Measurements from ENCODE around the gene MYCBPAP. TPM values are rescaled to one million over a fixed set of nuclear protein-coding genes. Genes with fewer than 3 reads are reported as not detected.
A peak's percentile ranks its signal among the peaks of the same experiment; 100 is the strongest.

The MYCBPAP gene
- polyA plus RNA-seq, 3 donors from 2014 or later, result 1.00 TPM; not detected in 2

- peaks cover 4 to 19% (median 8%) of the 10 kb centered on the region in 3 donors for H3K36me3 Mint-ChIP-seq
- H3K27me3 Mint-ChIP-seq (ENCODE audit: low read depth in 3 of 3), result peaks cover 0 to 4% (median 0%) of the 10 kb centered on the region in 3 donors
- H3K27ac Mint-ChIP-seq, result peak overlapping the region in 1 of 6 donors; percentile 22
- no peak overlapping the region for H3K4me3 Mint-ChIP-seq
- H3K9me3 Mint-ChIP-seq, result no peaks in the 10 kb centered on the region
- H3K4me1 Mint-ChIP-seq, result peaks cover 18 to 20% of the 10 kb centered on the region in 2 donors
- no peak for DNase-seq
Observed at GRCh38 chr17:50484386-50485155, 23.7 kb upstream of the MYCBPAP start.

GRCh38 chr17:50487213-50488096 is 20.8 kb upstream of the MYCBPAP start:
- Mint-ChIP-seq H3K36me3 (peaks cover 4 to 19% (median 8%) of the 10 kb centered on the region in 3 donors), H3K9me3 (no peaks in the 10 kb centered on the region), H3K27me3 (ENCODE audit: low read depth in 3 of 3) (peaks cover 0 to 2% (median 0%) of the 10 kb centered on the region in 3 donors), H3K27ac (peak overlapping the region in 1 of 6 donors; percentile 23), H3K4me1 (peaks cover 4% of the 10 kb centered on the region in 2 donors), H3K4me3 (no peak overlapping the region)
- no peak for DNase-seq

- no peak overlapping the region for H3K4me3 Mint-ChIP-seq
- peaks cover 0 to 11% (median 2%) of the 10 kb centered on the region in 3 donors for H3K36me3 Mint-ChIP-seq
- no peak for DNase-seq
- H3K27me3 Mint-ChIP-seq (ENCODE audit: low read depth in 3 of 3), result no peaks in the 10 kb centered on the region
- H3K4me1 Mint-ChIP-seq, result no peaks in the 10 kb centered on the region
- peak overlapping the region in 1 of 6 donors; percentile 14 for H3K27ac Mint-ChIP-seq
- no peaks in the 10 kb centered on the region for H3K9me3 Mint-ChIP-seq
Observed at GRCh38 chr17:50488880-50489279, 19.4 kb upstream of the MYCBPAP start.

GRCh38 chr17:50491505-50491904 is 16.7 kb upstream of the MYCBPAP start:
- H3K36me3 Mint-ChIP-seq, result no peaks in the 10 kb centered on the region
- H3K4me1 Mint-ChIP-seq, result no peaks in the 10 kb centered on the region
- no peak overlapping the region for H3K27ac Mint-ChIP-seq
- H3K27me3 Mint-ChIP-seq (ENCODE audit: low read depth in 3 of 3), result peaks cover 0 to 4% (median 0%) of the 10 kb centered on the region in 3 donors
- H3K4me3 Mint-ChIP-seq, result no peak overlapping the region
- no peak for DNase-seq
- H3K9me3 Mint-ChIP-seq, result no peaks in the 10 kb centered on the region

- no peaks in the 10 kb centered on the region for H3K36me3 Mint-ChIP-seq
- H3K4me3 Mint-ChIP-seq, result no peak overlapping the region
- peaks cover 0 to 4% (median 0%) of the 10 kb centered on the region in 3 donors for H3K27me3 Mint-ChIP-seq (ENCODE audit: low read depth in 3 of 3)
- H3K9me3 Mint-ChIP-seq, result no peaks in the 10 kb centered on the region
- no peak overlapping the region for H3K27ac Mint-ChIP-seq
- H3K4me1 Mint-ChIP-seq, result no peaks in the 10 kb centered on the region
- no peak for DNase-seq
Observed at GRCh38 chr17:50492214-50492613, 16.0 kb upstream of the MYCBPAP start.

- no peak overlapping the region for H3K27ac Mint-ChIP-seq
- H3K36me3 Mint-ChIP-seq, result no peaks in the 10 kb centered on the region
- no peak for DNase-seq
- H3K4me3 Mint-ChIP-seq, result no peak overlapping the region
- peaks cover 0 to 4% (median 2%) of the 10 kb centered on the region in 3 donors for H3K27me3 Mint-ChIP-seq (ENCODE audit: low read depth in 3 of 3)
- no peaks in the 10 kb centered on the region for H3K9me3 Mint-ChIP-seq
- no peaks in the 10 kb centered on the region for H3K4me1 Mint-ChIP-seq
Observed at GRCh38 chr17:50493744-50494143, 14.5 kb upstream of the MYCBPAP start.

- peaks cover 0 to 4% (median 2%) of the 10 kb centered on the region in 3 donors for H3K27me3 Mint-ChIP-seq (ENCODE audit: low read depth in 3 of 3)
Observed at GRCh38 chr17:50495217-50495823, 12.9 kb upstream of the MYCBPAP start.

GRCh38 chr17:50495918-50496317 is 12.3 kb upstream of the MYCBPAP start:
- peaks cover 0 to 4% (median 2%) of the 10 kb centered on the region in 3 donors for H3K27me3 Mint-ChIP-seq (ENCODE audit: low read depth in 3 of 3)
- DNase-seq, result no peak
- H3K9me3 Mint-ChIP-seq, result no peaks in the 10 kb centered on the region
- no peaks in the 10 kb centered on the region for H3K4me1 Mint-ChIP-seq
- no peak overlapping the region for H3K4me3 Mint-ChIP-seq
- H3K27ac Mint-ChIP-seq, result no peak overlapping the region
- no peaks in the 10 kb centered on the region for H3K36me3 Mint-ChIP-seq

More at GRCh38 chr17:50495217-50495823, 12.9 kb upstream of the MYCBPAP start:
- Mint-ChIP-seq H3K9me3 (no peaks in the 10 kb centered on the region), H3K4me3 (no peak overlapping the region), H3K27ac (no peak overlapping the region), H3K4me1 (no peaks in the 10 kb centered on the region), H3K36me3 (no peaks in the 10 kb centered on the region)
- no peak for DNase-seq

- Mint-ChIP-seq H3K27me3 (ENCODE audit: low read depth in 3 of 3) (peaks cover 0 to 4% (median 2%) of the 10 kb centered on the region in 3 donors), H3K4me3 (no peak overlapping the region), H3K27ac (no peak overlapping the region), H3K36me3 (no peaks in the 10 kb centered on the region), H3K9me3 (no peaks in the 10 kb centered on the region), H3K4me1 (no peaks in the 10 kb centered on the region)
- no peak for DNase-seq
Observed at GRCh38 chr17:50498021-50498874, 10.0 kb upstream of the MYCBPAP start.

GRCh38 chr17:50499270-50499669 is 9.0 kb upstream of the MYCBPAP start:
- Mint-ChIP-seq H3K36me3 (no peaks in the 10 kb centered on the region), H3K4me1 (no peaks in the 10 kb centered on the region), H3K4me3 (no peak overlapping the region), H3K27ac (no peak overlapping the region), H3K27me3 (ENCODE audit: low read depth in 3 of 3) (peaks cover 0 to 4% (median 2%) of the 10 kb centered on the region in 3 donors), H3K9me3 (no peaks in the 10 kb centered on the region)
- no peak for DNase-seq

- H3K36me3 Mint-ChIP-seq, result no peaks in the 10 kb centered on the region
- H3K4me3 Mint-ChIP-seq, result no peak overlapping the region
- no peaks in the 10 kb centered on the region for H3K4me1 Mint-ChIP-seq
- no peaks in the 10 kb centered on the region for H3K9me3 Mint-ChIP-seq
- H3K27ac Mint-ChIP-seq, result no peak overlapping the region
- DNase-seq, result no peak
- H3K27me3 Mint-ChIP-seq (ENCODE audit: low read depth in 3 of 3), result peaks cover 0 to 4% (median 2%) of the 10 kb centered on the region in 3 donors
Observed at GRCh38 chr17:50499721-50500120, 8.5 kb upstream of the MYCBPAP start.

- Mint-ChIP-seq H3K4me3 (no peak overlapping the region), H3K27me3 (ENCODE audit: low read depth in 3 of 3) (peaks cover 0 to 2% (median under 1%) of the 10 kb centered on the region in 3 donors), H3K36me3 (no peaks in the 10 kb centered on the region), H3K27ac (no peak overlapping the region), H3K4me1 (no peaks in the 10 kb centered on the region), H3K9me3 (no peaks in the 10 kb centered on the region)
- DNase-seq, result no peak
Observed at GRCh38 chr17:50501054-50501453, 7.2 kb upstream of the MYCBPAP start.
